ENCODE measurements around the gene PHKA1.

Gene PHKA1

GRCh38 chrX:72663737-72664136, 50.4 kb downstream of the PHKA1 start:
- no peak overlapping the region for H3K9ac ChIP-seq
- H3K4me1 ChIP-seq (ENCODE audit: low read depth, poor library complexity, severe bottlenecking) = peaks cover 13% of the 10 kb centered on the region
- H3K79me2 ChIP-seq (ENCODE audit: insufficient read depth, low read depth) = no peaks in the 10 kb centered on the region
- no peaks in the 10 kb centered on the region for H4K20me1 ChIP-seq (ENCODE audit: insufficient read depth)
- H3K4me3 ChIP-seq (IDR thresholded peaks at IDR 0.05; ENCODE audit: insufficient read depth, low read depth, low read length) = no peak overlapping the region
- TF ChIP-seq CTCF (conservative IDR thresholded peaks at IDR 0.05; ENCODE audit: low read depth, low read length) = no peak
- 0 out of 2 replicates have a peak overlapping the region, but pooled peaks have one; percentile 21 for H3K4me2 ChIP-seq
- no peaks in the 10 kb centered on the region for H3K27me3 ChIP-seq (ENCODE audit: insufficient read depth, low read depth)
- H3K36me3 ChIP-seq (ENCODE audit: insufficient read depth) = no peaks in the 10 kb centered on the region
- no peak overlapping the region for H3K27ac ChIP-seq
- no peak overlapping the region for H2AFZ ChIP-seq (ENCODE audit: low read depth)

GRCh38 chrX:72662020-72662747, 51.9 kb downstream of the PHKA1 start:
- Histone ChIP-seq H3K4me2 (no peak overlapping the region), H2AFZ (ENCODE audit: low read depth) (no peak overlapping the region), H3K4me1 (ENCODE audit: low read depth, poor library complexity, severe bottlenecking) (peaks cover 13% of the 10 kb centered on the region), H3K4me3 (IDR thresholded peaks at IDR 0.05; ENCODE audit: insufficient read depth, low read depth, low read length) (no peak overlapping the region), H3K36me3 (ENCODE audit: insufficient read depth) (no peaks in the 10 kb centered on the region), H3K79me2 (ENCODE audit: insufficient read depth, low read depth) (no peaks in the 10 kb centered on the region), H3K27ac (no peak overlapping the region), H3K9ac (no peak overlapping the region), H4K20me1 (ENCODE audit: insufficient read depth) (no peaks in the 10 kb centered on the region), H3K27me3 (ENCODE audit: insufficient read depth, low read depth) (no peaks in the 10 kb centered on the region)
- TF ChIP-seq CTCF (conservative IDR thresholded peaks at IDR 0.05; ENCODE audit: low read depth, low read length) = no peak

- peaks cover 13% of the 10 kb centered on the region for H3K4me1 ChIP-seq (ENCODE audit: low read depth, poor library complexity, severe bottlenecking)
- no peak for TF ChIP-seq CTCF (conservative IDR thresholded peaks at IDR 0.05; ENCODE audit: low read depth, low read length)
- no peak overlapping the region for H3K4me2 ChIP-seq
- no peak overlapping the region for H3K4me3 ChIP-seq (IDR thresholded peaks at IDR 0.05; ENCODE audit: insufficient read depth, low read depth, low read length)
- no peak overlapping the region for H2AFZ ChIP-seq (ENCODE audit: low read depth)
- H3K9ac ChIP-seq = no peak overlapping the region
- no peaks in the 10 kb centered on the region for H4K20me1 ChIP-seq (ENCODE audit: insufficient read depth)
- H3K27ac ChIP-seq = no peak overlapping the region
- no peaks in the 10 kb centered on the region for H3K36me3 ChIP-seq (ENCODE audit: insufficient read depth)
- H3K27me3 ChIP-seq (ENCODE audit: insufficient read depth, low read depth) = no peaks in the 10 kb centered on the region
- H3K79me2 ChIP-seq (ENCODE audit: insufficient read depth, low read depth) = no peaks in the 10 kb centered on the region
These were observed 54.4 kb downstream of the PHKA1 start for GRCh38 chrX:72659723-72660122.

- Histone ChIP-seq H3K4me2 (no peak overlapping the region), H3K27ac (no peak overlapping the region), H3K79me2 (ENCODE audit: insufficient read depth, low read depth) (no peaks in the 10 kb centered on the region), H2AFZ (ENCODE audit: low read depth) (no peak overlapping the region), H3K4me1 (ENCODE audit: low read depth, poor library complexity, severe bottlenecking) (no peaks in the 10 kb centered on the region), H3K36me3 (ENCODE audit: insufficient read depth) (no peaks in the 10 kb centered on the region), H3K9ac (no peak overlapping the region), H3K4me3 (IDR thresholded peaks at IDR 0.05; ENCODE audit: insufficient read depth, low read depth, low read length) (no peak overlapping the region), H3K27me3 (ENCODE audit: insufficient read depth, low read depth) (no peaks in the 10 kb centered on the region), H4K20me1 (ENCODE audit: insufficient read depth) (no peaks in the 10 kb centered on the region)
- TF ChIP-seq CTCF (conservative IDR thresholded peaks at IDR 0.05; ENCODE audit: low read depth, low read length) = no peak
These were observed 62.0 kb downstream of the PHKA1 start for GRCh38 chrX:72652082-72652481.
